PC-9 (cell line): Measurements from ENCODE around the gene ORMDL1. TPM values are rescaled to one million over a fixed set of nuclear protein-coding genes. Genes with fewer than 3 reads are reported as not detected.

Experiments used
- BruUV-seq: library from RNA; stranded (reverse); fragments of 400-500 nt; replicated peaks from 2 replicates; lab custom pipeline; 2021; lab: Mats Ljungman, UMichigan
- CTCF ChIA-PET: fragments of 300-600 bp; sonication (Branson Sonifier 250); formaldehyde crosslinking; loops from one replicate; lab custom pipeline; 2022; ENCODE audit warnings: antibody characterized with exemption; lab: Charles Lee
- POLR2A ChIA-PET: fragments of 300-600 bp; sonication (Branson Sonifier 250); formaldehyde crosslinking; loops from one replicate; lab custom pipeline; 2022; ENCODE audit warnings: antibody characterized with exemption; ENCODE audit not compliant: unreplicated experiment; lab: Charles Lee
- DNase-seq, 2 experiments: peaks; one replicate each; pipeline versions ENCODE4 v3.0.0 to v3.0.0-alpha.2; 2015 to 2022; ENCODE audit warnings: mixed read lengths in 1 of 2
- H2AFZ ChIP-seq: fragments of 200-600 bp; sonication (generic); 2 replicates; pipeline ENCODE4 v1.8.1; 2017; ENCODE audit warnings: antibody characterized with exemption
- H3F3A ChIP-seq: fragments of 200-600 bp; sonication (generic); 2 replicates; pipeline ENCODE4 v1.8.1; 2017; ENCODE audit warnings: antibody characterized with exemption, mild to moderate bottlenecking, low read depth; ENCODE audit not compliant: insufficient read depth
- H3K27ac ChIP-seq: fragments of 200-600 bp; sonication (generic); 2 replicates; pipeline ENCODE4 v1.6.1; 2016; ENCODE audit warnings: mixed run types
- H3K27me3 ChIP-seq: fragments of 200-600 bp; sonication (generic); 2 replicates; pipeline ENCODE4 v1.6.1; 2016; ENCODE audit warnings: low read depth, mixed run types; ENCODE audit not compliant: insufficient read depth
- H3K36me3 ChIP-seq: fragments of 200-600 bp; sonication (generic); 2 replicates; pipeline ENCODE4 v1.6.1; 2016; ENCODE audit warnings: low read depth, mixed run types
- H3K4me1 ChIP-seq: fragments of 200-600 bp; sonication (generic); replicated peaks from 2 replicates; pipeline ENCODE4 v1.6.1; 2016; ENCODE audit warnings: mixed run types; ENCODE audit not compliant: insufficient read depth
- H3K4me2 ChIP-seq: fragments of 200-600 bp; sonication (generic); 2 replicates; pipeline ENCODE4 v1.6.1; 2017; ENCODE audit warnings: mixed run types
- H3K4me3 ChIP-seq: fragments of 200-600 bp; sonication (generic); 2 replicates; pipeline ENCODE4 v1.6.1; 2016; ENCODE audit warnings: mixed run types
- H3K79me2 ChIP-seq: fragments of 200-600 bp; sonication (generic); 2 replicates; pipeline ENCODE4 v1.6.1; 2017; ENCODE audit warnings: low read depth, mixed run types
- H3K9me2 ChIP-seq: fragments of 200-600 bp; sonication (generic); 2 replicates; pipeline ENCODE4 v1.8.1; 2017; ENCODE audit warnings: mild to moderate bottlenecking; ENCODE audit not compliant: insufficient read depth
- H3K9me3 ChIP-seq: fragments of 200-600 bp; sonication (generic); 2 replicates; pipeline ENCODE4 v1.8.1; 2016; ENCODE audit warnings: low read depth; ENCODE audit not compliant: insufficient read depth
- H4K20me1 ChIP-seq: fragments of 200-600 bp; sonication (generic); 2 replicates; pipeline ENCODE4 v1.8.1; 2017; ENCODE audit not compliant: insufficient read depth
- CTCF ChIP-seq: fragments of 200-600 bp; sonication (generic); conservative IDR thresholded peaks from 2 replicates; pipeline ENCODE4 v1.6.1; 2017; ENCODE audit warnings: mixed run types, antibody characterized with exemption, mild to moderate bottlenecking, moderate library complexity
- EZH2 ChIP-seq: fragments of 200-600 bp; sonication (generic); IDR thresholded peaks from 2 replicates; pipeline ENCODE4 v1.8.0; 2017; ENCODE audit warnings: antibody characterized with exemption, low read depth
- intact Hi-C: fragments of 100-400 bp; cut with micrococcal nuclease; formaldehyde crosslinking; loops from one replicate; pipeline ENCODE4 v1.10.0; 2022; ENCODE audit not compliant: unreplicated experiment
- total RNA-seq: library from RNA; stranded (reverse); gene quantifications from 2 replicates; pipeline ENCODE4 v1.2.3, GENCODE V29; 2021

Gene ORMDL1
- total RNA-seq, 1 experiment from 2014 or later: 32.7 TPM

- ChIA-PET POLR2A (no interaction called here), CTCF (no interaction called here)
- no peaks in the 10 kb centered on the region for H3K9me2 ChIP-seq
- no peak for DNase-seq
- no peaks in the 10 kb centered on the region for H3K79me2 ChIP-seq
- no peaks in the 10 kb centered on the region for H3K27me3 ChIP-seq
- H4K20me1 ChIP-seq: no peaks in the 10 kb centered on the region
- no peaks in the 10 kb centered on the region for H3K9me3 ChIP-seq
- no peak overlapping the region for H2AFZ ChIP-seq
- no peaks in the 10 kb centered on the region for H3K36me3 ChIP-seq
- no peak overlapping the region for H3K27ac ChIP-seq
- intact Hi-C loops: no loop called here
- TF ChIP-seq CTCF: no peak
- H3K4me2 ChIP-seq: no peak overlapping the region
- no TSS peak for BruUV-seq
- no peaks in the 10 kb centered on the region for H3F3A ChIP-seq
- H3K4me1 ChIP-seq: no peaks in the 10 kb centered on the region
- H3K4me3 ChIP-seq: no peak overlapping the region
Measured at GRCh38 chr2:189726849-189727248, 57.3 kb downstream of the ORMDL1 start.

- H3K9me3 ChIP-seq: no peaks in the 10 kb centered on the region
- no peaks in the 10 kb centered on the region for H3K79me2 ChIP-seq
- no TSS peak for BruUV-seq
- no peaks in the 10 kb centered on the region for H4K20me1 ChIP-seq
- no peak overlapping the region for H3K4me2 ChIP-seq
- no peaks in the 10 kb centered on the region for H3K27me3 ChIP-seq
- CTCF ChIA-PET: no interaction called here
- TF ChIP-seq CTCF (no peak), EZH2 (no peak)
- intact Hi-C loops: no loop called here
- H3K27ac ChIP-seq: no peak overlapping the region
- H3K36me3 ChIP-seq: no peaks in the 10 kb centered on the region
- no peaks in the 10 kb centered on the region for H3F3A ChIP-seq
- DNase-seq: no peak
- no peaks in the 10 kb centered on the region for H3K4me1 ChIP-seq
- H3K9me2 ChIP-seq: no peaks in the 10 kb centered on the region
- no peak overlapping the region for H2AFZ ChIP-seq
- POLR2A ChIA-PET: no interaction called here
- no peak overlapping the region for H3K4me3 ChIP-seq
Measured at GRCh38 chr2:189726271-189726670, 57.9 kb downstream of the ORMDL1 start.

- ChIA-PET CTCF (no interaction called here), POLR2A (no interaction called here)
- Histone ChIP-seq H2AFZ (no peak overlapping the region), H3F3A (no peaks in the 10 kb centered on the region), H3K27ac (no peak overlapping the region), H3K9me3 (no peaks in the 10 kb centered on the region), H3K36me3 (no peaks in the 10 kb centered on the region), H3K4me3 (no peak overlapping the region), H3K4me2 (no peak overlapping the region), H4K20me1 (no peaks in the 10 kb centered on the region), H3K27me3 (no peaks in the 10 kb centered on the region), H3K4me1 (no peaks in the 10 kb centered on the region), H3K9me2 (no peaks in the 10 kb centered on the region), H3K79me2 (no peaks in the 10 kb centered on the region)
- intact Hi-C loops: no loop called here
- DNase-seq: no peak
- TF ChIP-seq CTCF (no peak), EZH2 (no peak)
- no TSS peak for BruUV-seq
Measured at GRCh38 chr2:189723192-189723591, 60.9 kb downstream of the ORMDL1 start.

Other genes with a start within 250 kb of the ORMDL1 start
- 8.0 and 8.2 TPM in 2 replicates for gene SLC40A1, start 203.6 kb downstream of the ORMDL1 start, total RNA-seq
- 14.8 TPM in 2 replicates for gene ASNSD1, start 122.9 kb downstream of the ORMDL1 start, total RNA-seq
- 3.6 and 4.4 TPM in 2 replicates for gene ANKAR, start 109.7 kb downstream of the ORMDL1 start, total RNA-seq
- gene OSGEPL1, start 21.5 kb downstream of the ORMDL1 start, total RNA-seq: 4.6 and 5.7 TPM in 2 replicates
- 18.6 and 20.0 TPM in 2 replicates for gene PMS1, start 111 bp upstream of the ORMDL1 start, total RNA-seq